HK-2 (cell line): Measurements from ENCODE around the gene PRKAR1B.

Experiments
- DNase-seq: peaks from one replicate; pipeline ENCODE4 v3.0.0-alpha.2; 2018; ENCODE audit not compliant: unreplicated experiment

The PRKAR1B gene

DNA sequence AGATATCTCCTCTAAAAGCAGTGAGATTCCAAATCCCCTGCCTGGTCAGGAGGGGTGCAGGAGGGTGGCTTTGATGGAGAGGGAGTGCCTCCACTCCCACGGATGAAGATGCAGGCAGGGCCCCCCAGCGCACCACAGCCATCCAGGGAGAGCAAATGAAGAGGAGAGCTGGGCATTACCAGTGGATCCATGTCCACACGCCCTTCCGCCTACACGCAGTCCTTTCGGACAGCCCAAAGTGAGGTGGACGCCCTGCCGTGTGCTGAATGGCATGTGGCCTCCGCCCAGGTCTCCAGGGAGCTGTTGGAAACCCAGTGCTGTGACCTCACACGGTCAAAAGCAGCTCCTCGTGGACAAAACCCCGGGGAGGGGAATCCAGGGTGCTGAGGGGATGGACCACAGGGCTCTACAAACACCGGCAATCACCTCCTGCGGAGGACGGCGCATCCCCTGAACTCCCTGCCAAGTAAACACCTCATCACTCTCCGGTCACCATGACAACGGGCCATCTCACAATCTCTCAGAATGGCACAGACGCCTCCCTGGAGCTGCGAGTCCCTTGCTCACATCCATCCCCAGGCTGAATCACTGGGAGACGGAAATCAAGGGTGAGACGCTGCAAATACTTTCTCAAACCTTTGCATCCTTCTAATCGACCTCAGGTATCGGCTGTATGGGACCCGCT, 35.6 kb downstream of the PRKAR1B start:
- no peak for DNase-seq

DNA sequence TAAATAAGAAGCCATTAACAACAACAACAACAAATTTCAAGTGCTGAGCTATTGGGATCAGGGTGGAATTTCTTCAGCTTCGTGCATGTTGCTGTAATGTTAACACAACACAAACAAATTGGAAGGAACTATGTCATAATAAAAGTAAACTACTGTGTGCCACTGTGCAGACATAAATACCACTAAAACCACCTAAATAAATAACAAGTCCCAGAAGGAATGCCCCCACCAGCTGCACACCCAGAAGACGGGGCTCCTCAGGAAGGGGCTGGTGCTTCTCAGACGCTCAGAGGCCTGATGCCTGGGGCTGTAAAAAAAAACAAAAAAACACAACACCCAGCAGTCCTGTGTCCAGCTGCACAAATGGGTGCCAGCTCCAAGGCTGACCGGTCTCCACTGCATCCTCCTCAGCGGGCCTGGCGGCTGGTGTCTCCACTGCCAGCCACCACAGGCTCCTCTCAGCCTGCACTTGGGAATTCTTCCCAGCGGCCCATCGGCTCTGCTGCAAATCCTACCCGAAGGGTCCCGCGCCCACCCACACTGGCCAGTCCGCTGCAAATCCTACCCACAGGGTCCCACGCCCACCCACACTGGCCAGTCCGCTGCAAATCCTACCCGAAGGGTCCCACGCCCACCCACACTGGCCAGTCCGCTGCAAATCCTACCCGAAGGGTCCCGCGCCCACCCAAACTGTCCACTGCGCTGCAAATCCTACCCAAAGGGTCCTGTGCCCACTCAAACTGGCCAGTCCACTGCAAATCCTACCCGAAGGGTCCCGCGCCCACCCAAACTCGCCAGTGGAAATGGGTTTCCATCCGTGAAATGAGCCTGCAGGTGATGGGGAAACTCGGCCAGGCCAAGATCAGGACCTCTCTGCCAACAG, 36.4 kb downstream of the PRKAR1B start:
- no peak for DNase-seq

DNA sequence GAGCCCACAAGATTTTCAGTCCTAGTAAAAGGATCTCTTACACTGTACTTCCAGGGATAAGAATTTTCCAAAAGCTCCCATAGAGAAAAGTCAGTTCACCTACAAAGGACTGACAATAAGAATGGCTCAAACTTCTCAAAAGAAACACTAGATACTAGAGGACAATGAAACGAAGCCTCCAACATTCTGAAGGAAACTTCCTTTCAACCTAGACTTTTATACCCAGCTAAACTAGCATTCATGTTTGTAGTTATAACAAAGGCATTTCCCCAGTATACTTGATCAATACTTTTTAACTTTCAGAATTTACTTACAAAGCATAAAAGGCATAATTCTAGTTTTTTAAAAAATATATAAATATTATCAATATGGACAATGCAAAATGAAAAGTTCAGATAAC, 41.5 kb downstream of the PRKAR1B start:
- DNase-seq: no peak

DNA sequence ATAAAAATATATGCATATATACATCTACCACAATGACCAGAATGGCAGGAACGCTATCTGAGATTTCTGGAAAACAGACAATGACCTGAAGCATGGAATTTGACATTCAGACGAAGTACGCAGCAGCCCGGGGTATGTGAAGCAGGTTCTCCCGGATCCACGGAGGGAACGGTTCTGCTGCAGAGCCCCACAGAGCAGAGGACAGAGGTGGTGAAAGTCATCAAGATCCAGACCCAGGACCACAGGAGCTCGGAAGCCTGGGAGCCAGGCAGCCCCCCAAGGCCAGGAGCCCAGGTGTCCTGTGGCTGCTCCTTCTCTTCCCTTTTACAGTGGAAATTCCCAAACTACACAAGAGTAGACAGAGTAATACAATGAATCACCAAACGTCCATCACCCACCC, 42.7 kb downstream of the PRKAR1B start:
- DNase-seq: no peak

DNA sequence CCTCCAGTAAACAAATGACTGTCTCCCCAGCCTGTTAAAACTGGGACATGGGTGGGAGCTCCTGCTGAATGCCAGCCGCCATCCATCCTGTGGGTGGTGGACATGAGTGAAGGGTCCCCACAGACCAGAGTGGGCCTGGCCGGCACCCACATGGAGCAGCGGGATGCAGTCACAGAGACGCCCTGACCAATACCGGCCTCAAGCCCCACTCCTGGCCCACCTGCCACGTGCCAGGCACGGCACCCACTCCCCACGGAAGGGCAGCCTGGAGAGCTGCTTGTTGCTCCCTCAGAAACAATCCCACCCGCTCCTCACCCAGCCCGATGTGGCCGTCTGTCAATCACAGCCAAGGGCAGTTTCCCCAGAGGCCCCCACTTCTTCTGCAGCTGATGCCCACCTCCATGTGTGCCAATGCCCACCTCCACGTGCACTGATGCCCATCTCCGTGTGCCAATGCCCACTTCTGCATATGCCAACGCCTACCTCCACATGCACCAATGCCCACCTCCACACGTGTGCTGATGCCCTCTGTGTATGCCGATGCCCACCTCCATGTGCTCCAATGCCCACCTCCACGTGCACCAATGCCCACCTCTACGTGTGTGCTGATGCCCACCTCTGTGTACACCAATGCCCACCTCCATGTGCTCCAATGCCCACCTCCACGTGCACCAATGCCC, 43.4 kb downstream of the PRKAR1B start:
- DNase-seq: no peak

DNA sequence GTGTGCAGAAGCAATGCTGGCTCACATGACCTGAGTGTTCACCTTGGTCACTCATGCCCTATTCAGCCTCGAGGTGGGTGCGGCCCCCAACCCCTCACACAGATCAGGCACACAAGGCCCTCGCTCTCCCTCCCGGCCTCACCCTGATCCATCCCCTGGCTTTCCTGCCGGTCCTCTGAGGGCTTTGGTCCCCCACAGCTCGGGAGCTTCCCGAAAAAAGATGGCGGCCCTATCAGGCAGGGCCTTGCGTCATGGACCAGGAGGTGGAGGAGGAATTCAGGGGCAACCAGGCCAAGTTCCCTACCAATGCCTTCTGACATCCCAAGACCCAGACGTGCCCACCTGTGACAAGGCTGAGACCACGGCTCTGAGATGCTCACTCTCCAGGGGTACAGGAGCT, 44.3 kb downstream of the PRKAR1B start:
- DNase-seq: no peak

DNA sequence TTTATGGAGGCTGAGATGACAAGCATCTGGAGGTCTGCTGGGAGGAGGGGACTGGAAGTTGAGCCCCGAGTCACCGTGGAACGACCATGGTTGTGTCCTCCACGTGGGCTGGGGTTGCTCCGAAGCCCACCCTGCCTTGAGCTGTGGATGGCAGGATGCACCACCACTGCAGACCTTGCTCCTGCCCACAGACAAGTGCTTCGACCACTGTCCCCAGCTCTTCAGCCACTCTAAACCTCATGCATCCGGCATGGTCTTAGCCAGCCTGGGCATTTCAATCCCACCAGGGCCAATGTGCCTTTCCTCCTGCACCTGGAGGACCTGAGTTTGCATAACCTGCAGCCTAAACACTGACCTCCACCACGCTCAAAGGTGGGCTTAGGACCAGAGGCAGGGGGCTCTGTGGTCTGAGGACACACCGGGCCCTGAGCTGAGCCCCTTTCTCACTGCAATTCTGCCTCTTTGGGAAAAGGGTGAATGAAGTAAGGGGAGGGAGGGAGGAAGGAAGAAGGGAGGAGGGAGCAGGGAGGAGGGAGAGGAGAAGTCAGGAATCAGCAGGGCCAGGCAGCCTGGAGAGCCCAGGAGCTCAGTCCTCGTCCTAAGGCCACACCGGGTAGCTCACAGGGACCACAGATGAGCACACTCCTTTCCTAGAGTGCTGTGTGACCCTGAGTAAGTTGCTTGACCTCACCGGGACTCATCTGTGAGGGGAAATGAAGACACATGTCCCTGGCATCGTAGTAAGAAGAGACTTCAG, 45.4 kb downstream of the PRKAR1B start:
- DNase-seq: no peak

DNA sequence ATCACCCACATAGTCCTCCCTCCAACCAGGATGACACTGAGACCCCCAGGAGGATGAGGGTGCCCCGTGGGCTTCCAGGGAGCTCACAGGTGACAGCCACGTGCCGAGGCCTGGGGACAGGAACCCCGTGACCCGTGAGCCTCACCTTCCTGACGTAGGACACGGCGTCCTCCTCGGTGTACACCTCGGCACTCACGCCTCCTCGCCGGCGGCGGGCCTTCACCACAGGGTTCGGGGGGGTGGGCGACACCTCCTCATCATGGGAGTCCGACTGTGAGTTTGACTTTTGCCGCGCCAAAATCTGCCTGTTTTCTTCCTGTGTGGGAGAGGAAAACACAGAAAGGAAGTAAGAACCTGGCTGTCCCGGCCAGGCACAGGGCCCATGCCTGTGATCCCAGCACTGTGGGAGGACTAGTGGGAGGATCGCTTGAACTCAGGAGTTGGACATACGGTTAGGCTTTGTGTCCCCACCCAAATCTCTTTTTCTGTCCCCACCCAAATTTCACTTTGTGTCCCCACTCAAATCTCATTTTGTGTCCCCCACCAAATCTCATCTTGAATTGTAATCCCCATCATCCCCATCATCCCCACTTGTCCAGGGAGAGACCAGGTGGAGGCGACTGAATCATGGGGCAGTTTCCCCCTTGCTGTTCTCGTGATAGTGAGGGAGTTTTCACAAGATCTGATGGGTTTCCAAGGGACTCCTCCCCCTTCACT, 46.5 kb downstream of the PRKAR1B start:
- no peak for DNase-seq

DNA sequence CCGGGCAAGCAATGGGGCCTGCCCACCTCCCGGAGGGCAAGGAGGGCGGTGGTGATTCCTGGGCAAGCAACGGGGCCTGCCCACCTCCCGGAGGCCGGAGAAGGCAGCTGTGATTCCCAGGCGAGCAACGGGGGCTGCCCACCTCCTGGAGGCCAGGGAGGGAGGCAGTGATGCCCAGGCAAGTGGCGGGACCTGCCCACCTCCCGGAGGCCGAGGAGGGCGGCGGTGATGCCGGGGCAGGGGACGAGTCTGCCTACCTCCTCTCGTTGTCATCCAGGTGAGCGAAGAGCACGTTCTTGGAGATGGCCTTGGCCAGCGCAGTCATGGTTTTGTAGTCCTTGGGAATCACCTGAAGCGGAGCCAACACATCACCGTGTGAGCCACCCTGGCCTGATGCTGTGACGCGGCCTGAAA, 50.1 kb downstream of the PRKAR1B start:
- no peak for DNase-seq

DNA sequence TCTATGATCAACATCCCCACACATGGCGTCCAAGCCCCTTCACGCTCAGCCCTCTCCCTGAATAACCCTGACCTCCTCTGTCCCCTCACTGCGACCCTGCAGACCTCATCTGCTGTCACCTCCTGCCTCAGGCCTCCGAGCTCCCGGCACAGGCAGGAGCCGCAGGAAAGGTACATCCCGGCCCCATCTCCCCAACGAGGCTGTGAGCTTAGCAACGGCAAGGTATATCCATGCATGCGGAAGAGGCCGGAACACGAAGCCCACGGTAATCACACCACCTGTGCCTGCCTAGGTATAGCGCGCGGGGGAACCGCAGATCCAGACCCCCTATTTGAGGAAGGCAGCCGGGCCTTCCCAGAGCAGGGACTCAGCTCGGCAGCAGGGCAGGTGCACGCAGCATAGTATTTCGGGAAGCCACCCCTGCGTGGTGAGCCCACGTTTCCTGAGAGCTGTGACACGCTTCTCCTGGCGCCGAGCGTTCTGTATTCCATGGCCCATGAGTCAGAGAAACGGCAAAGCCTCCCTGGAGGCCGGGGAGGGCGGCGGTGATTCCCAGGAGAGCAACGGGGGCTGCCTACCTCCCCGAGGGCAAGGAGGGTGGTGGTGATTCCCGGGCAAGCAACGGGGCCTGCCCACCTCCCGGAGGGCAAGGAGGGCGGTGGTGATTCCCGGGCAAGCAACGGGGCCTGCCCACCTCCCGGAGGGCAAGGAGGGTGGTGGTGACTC, 50.7 kb downstream of the PRKAR1B start:
- no peak for DNase-seq

DNA sequence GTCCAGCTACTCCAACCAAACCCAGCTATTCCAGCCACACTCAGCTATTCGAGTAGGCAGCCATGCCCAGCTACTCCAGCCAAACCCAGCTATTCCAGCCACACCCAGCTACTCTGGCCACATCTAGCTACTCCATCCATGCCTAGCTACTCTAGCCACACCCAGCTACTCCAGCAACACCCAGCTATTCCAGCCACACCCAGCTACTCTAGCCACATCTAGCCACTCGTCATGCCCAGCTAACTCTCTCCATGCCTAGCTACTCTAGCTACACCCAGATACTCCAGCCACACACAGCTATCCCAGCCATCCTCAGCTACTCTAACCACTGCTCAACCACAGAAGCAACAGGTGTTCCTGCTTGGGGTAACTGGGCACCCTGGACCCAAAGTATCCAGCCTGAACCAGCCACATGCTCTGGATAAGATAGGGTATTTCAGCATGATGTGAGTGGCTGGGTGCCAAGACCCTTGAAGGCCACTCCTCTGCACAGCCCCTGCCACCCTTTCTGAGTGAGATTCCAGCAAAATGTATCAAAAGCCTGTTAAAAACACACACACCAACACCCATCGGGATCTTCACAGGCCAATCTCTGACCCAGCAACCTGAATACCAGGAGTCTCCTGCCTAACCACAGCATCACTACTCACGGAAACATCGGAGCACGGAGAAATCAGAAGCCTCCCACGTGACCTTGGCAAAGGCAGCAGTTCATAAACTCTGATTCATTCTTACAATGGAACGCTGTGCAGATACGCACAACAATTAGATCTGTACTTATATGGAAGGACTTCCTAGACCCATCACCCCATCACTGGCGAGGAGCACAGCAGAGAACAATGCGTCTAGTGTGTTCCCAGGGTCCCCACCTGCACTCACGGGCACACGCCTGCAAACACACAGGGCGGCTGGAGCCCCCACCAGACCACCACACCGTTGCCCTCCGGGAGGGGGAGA, 52.3 kb downstream of the PRKAR1B start:
- no peak for DNase-seq

DNA sequence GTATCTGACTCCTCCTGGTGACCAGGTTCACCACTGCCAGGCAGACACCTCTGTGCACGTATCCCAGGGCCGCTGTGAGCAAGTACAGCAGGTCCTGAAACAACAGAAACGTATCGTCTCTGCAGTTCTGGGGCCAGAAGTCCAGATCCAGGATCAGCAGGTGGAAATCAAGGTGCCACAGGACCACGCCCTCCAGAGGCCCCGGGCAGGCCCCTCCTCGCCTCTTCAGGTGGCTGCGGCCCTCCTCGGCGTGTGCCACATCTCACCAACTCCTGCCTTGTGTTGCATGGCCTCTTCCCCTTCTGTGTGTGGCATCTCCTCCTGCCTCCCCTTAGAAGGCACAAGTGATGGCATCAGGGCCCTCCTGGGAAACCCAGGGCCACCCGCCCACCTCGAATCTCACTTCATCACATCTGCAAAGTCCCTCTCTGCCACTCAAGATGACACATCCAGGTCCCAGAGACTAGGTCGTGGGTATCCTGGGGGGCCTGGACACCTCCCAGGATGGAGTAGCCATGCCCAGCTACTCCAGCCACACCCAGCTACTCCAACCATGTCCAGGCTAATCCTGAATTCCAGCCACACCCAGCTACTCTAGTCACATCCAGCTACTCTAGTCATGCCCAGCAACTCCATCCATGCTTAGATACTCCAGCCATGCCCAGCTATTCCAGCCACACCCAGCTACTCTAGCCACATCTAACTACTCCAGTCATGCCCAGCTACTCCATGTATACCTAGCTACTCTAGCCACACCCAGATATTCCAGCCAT, 53.2 kb downstream of the PRKAR1B start:
- DNase-seq: no peak

DNA sequence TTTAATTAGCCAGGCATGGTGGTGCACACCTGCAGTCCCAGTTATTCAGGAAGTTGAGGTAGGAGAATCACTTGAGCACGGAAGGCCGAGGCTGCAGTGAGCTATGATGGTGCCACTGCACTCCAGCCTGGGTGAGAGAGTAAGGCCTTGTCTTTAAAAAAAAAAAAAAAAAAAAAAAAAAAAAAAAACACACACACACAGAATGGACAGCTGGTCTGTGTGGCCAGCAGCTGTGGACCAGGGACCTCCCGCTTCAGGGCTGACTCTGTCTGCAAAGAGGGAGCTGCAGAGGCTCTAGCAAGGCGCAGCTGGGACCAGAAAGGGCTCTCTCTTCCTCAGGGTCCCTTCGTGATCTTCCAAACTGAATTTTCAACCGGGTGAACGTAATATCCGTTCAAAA, 54.2 kb downstream of the PRKAR1B start:
- no peak for DNase-seq

DNA sequence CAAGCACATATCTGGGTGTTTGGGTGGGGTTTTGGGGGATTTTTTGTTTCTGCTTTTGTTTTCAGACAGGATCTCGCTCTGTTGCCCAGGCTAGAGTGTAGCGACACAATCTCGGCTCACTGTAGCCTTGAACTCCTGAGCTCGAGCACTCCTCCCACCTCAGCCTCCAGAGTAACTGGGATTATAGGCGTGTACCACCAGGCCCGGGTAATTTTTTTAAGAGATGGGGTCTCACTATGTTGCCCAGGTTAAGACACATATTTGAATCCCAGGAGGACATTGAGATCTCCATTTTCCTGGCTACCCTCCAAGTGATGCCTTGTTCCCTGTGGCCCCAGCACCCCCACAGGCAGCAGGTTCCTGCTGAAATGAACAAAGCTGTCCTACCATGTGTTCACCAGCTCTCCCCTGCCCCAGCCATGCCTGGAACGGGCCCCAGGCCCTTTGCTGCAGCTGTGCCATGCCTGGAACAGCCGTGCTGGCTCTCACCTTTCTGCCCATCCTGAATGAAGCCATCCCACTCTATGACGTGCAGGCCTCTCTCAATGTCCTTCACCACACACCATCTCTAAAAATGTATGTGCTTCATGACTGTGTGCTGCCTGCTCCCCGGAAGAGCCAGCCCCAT, 55.6 kb downstream of the PRKAR1B start:
- DNase-seq: no peak

DNA sequence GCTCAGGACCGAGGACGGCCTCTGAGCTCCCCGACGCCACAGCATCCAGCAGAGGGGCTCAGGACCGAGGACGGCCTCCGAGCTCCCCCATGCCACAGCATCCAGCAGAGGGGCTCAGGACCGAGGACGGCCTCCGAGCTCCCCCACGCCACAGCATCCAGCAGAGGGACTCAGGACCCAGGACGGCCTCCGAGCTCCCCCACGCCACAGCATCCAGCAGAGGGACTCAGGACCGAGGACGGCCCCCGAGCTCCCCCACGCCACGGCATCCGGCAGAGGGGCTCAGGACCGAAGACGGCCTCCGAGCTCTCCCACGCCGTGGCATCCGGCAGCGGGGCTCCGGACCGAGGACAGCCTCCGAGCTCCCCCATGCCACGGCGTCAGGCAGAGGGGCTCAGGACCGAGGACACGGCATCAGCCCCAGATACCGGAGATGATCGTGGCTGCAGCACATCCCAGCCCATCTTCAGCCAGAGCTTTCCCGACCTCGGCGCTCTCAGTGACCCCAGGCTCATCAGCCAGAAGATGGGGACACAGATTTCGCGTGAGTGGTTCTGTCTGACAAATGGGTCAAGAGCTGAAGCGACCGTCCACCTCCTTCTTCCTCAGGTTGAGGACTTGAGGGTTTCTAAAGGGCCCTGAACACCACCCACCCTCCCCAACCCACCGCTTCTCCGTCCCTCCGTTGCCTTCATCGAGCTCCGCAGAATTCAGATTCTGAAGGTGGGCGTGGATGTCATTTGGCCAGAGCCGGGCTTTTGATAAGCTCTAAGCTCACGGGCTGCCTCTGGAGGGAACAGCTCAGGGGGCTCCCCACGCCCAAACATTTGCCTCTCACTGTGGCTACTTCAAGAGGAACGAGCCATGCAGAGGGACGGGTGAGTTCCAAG, 56.3 kb downstream of the PRKAR1B start:
- DNase-seq: no peak

DNA sequence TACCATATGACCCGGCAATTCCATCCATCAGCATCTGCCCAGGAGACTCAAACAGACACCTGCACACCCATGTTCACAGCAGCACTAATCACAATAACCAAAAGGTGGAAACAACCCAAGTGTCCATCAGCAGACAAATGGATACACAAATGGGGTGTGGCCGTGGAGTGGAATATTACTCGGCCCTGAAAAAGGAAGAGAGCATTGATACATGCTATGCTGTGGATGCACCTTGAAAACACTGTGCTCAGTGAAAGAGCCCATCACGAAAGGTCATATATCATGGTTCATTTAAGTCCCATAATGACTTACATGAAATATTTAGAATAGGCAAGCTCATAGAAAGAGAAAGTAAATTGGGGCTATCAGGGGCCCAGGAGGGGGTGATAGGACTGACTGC, 58.1 kb downstream of the PRKAR1B start:
- no peak for DNase-seq
